ENCODE results near the gene PSMA1.
A peak's percentile ranks its signal among the peaks of the same experiment; 100 is the strongest.
"Not testable (repeated sequence)": the region's sequence is repeated elsewhere in the genome, so short reads cannot be mapped to it uniquely, and the experiment has no call there.

Gene PSMA1

GRCh38 chr11:14519917-14520746, at the start of gene PSMA1:
Gene PSMA1 (minus strand): TSS chr11:14520386. CDS start chr11:14520299, 87 bp downstream.
- peaks cover 40% of the 10 kb centered on the region for H3K36me3 ChIP-seq (ENCODE audit: low read depth)
- peak; percentile 91 for ATAC-seq (ENCODE audit: low read depth)
- peaks cover 5% of the 10 kb centered on the region for H3K4me1 ChIP-seq (ENCODE audit: insufficient read depth, poor library complexity, severe bottlenecking)
- H3K9me3 ChIP-seq (ENCODE audit: severe bottlenecking), result no peaks in the 10 kb centered on the region
- TF ChIP-seq, protein P1, sequence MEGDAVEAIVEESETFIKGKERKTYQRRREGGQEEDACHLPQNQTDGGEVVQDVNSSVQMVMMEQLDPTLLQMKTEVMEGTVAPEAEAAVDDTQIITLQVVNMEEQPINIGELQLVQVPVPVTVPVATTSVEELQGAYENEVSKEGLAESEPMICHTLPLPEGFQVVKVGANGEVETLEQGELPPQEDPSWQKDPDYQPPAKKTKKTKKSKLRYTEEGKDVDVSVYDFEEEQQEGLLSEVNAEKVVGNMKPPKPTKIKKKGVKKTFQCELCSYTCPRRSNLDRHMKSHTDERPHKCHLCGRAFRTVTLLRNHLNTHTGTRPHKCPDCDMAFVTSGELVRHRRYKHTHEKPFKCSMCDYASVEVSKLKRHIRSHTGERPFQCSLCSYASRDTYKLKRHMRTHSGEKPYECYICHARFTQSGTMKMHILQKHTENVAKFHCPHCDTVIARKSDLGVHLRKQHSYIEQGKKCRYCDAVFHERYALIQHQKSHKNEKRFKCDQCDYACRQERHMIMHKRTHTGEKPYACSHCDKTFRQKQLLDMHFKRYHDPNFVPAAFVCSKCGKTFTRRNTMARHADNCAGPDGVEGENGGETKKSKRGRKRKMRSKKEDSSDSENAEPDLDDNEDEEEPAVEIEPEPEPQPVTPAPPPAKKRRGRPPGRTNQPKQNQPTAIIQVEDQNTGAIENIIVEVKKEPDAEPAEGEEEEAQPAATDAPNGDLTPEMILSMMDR (IDR thresholded peaks at IDR 0.05; ENCODE audit: poor library complexity, severe bottlenecking), result no peak
- DNase-seq (ENCODE audit: low spot score), result peak; percentile 91
- peak within 1 kb of the TSS; percentile 63 for H3K4me3 ChIP-seq (ENCODE audit: severe bottlenecking)
- H3K27me3 ChIP-seq (ENCODE audit: insufficient read depth, poor library complexity, severe bottlenecking), result no peaks in the 10 kb centered on the region
- H3K27ac ChIP-seq (ENCODE audit: poor library complexity, severe bottlenecking), result peak within 1 kb of the TSS; percentile 75

- H3K27me3 ChIP-seq (ENCODE audit: insufficient read depth, poor library complexity, severe bottlenecking); H3K4me1 ChIP-seq (ENCODE audit: insufficient read depth, poor library complexity, severe bottlenecking); DNase-seq (ENCODE audit: low spot score); H3K9me3 ChIP-seq (ENCODE audit: severe bottlenecking); ATAC-seq (ENCODE audit: low read depth); H3K36me3 ChIP-seq (ENCODE audit: low read depth); H3K27ac ChIP-seq (ENCODE audit: poor library complexity, severe bottlenecking); H3K4me3 ChIP-seq (ENCODE audit: severe bottlenecking): not testable (repeated sequence)
Measured at GRCh38 chr11:14569516-14569915, 49.3 kb upstream of the PSMA1 start.

- no peak for ATAC-seq (ENCODE audit: low read depth)
- H3K27ac ChIP-seq (ENCODE audit: poor library complexity, severe bottlenecking), result no peak overlapping the region
- H3K4me3 ChIP-seq (ENCODE audit: severe bottlenecking), result no peak overlapping the region
- H3K9me3 ChIP-seq (ENCODE audit: severe bottlenecking), result no peaks in the 10 kb centered on the region
- H3K4me1 ChIP-seq (ENCODE audit: insufficient read depth, poor library complexity, severe bottlenecking), result no peaks in the 10 kb centered on the region
- DNase-seq (ENCODE audit: low spot score), result no peak
- TF ChIP-seq, protein P1 (IDR thresholded peaks at IDR 0.05; ENCODE audit: poor library complexity, severe bottlenecking), result no peak
- peaks cover 3% of the 10 kb centered on the region for H3K27me3 ChIP-seq (ENCODE audit: insufficient read depth, poor library complexity, severe bottlenecking)
- no peaks in the 10 kb centered on the region for H3K36me3 ChIP-seq (ENCODE audit: low read depth)
Measured at GRCh38 chr11:14567064-14567651, 47.0 kb upstream of the PSMA1 start.

DNA sequence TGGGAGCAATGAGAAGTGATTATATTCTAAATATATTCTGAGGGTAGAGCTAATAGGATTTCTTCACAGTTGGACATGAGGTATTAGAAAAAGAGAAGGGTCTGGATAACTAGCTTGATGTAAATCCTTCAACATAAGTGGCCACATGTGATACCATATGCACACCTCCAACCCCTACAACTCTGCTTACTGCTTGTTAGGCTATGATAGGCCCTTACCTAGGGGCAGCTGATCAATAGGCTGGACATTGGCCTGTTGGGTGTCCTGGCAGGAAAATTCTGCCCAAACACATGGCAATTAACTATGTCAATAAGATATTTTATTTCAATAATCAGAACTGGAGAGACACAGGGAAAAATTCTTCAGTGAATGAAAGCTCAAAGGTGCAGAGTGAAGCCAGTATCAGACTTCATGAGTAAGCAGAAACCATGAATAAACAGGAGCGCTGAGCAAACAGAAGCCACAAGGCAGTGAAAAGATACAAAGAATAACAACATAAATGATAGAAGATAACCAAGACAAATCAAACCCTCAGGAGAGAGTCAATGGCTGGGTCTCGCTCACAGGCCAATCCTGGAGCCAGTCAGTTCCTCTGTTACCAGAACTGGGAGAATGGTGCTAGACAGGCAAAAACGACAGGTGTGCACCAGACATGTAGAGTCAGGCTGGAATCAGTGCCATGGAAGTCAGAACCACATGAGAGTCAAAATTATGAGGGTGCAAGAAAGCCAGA, 46.3 kb upstream of the PSMA1 start:
- no peaks in the 10 kb centered on the region for H3K4me1 ChIP-seq (ENCODE audit: insufficient read depth, poor library complexity, severe bottlenecking)
- H3K27me3 ChIP-seq (ENCODE audit: insufficient read depth, poor library complexity, severe bottlenecking), result peaks cover 3% of the 10 kb centered on the region
- H3K27ac ChIP-seq (ENCODE audit: poor library complexity, severe bottlenecking), result no peak overlapping the region
- ATAC-seq (ENCODE audit: low read depth) (no peak), DNase-seq (ENCODE audit: low spot score) (no peak)
- no peaks in the 10 kb centered on the region for H3K36me3 ChIP-seq (ENCODE audit: low read depth)
- H3K9me3 ChIP-seq (ENCODE audit: severe bottlenecking), result no peaks in the 10 kb centered on the region
- TF ChIP-seq, protein P1 (IDR thresholded peaks at IDR 0.05; ENCODE audit: poor library complexity, severe bottlenecking), result no peak
- H3K4me3 ChIP-seq (ENCODE audit: severe bottlenecking), result no peak overlapping the region

DNA sequence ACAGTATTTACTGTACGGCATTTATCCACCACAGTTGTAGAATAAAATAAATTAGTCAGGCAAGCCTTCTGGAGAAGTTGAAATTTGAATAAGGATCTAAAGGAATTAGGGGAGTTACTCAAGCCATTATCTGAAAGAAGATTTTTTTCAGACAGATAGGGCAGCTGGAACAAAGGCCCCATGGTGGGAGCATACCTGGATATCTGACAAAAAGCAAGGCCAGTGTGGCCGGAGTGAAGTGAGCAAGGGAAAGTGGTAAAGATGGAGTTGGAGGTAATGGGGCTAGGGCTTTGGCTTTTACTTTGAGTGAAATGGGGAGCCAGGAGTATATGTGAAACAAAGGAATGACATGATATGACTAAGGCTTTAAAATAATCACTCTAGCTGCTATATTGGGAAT, 45.7 kb upstream of the PSMA1 start:
- Histone ChIP-seq H3K36me3 (ENCODE audit: low read depth) (no peaks in the 10 kb centered on the region), H3K4me1 (ENCODE audit: insufficient read depth, poor library complexity, severe bottlenecking) (no peaks in the 10 kb centered on the region), H3K9me3 (ENCODE audit: severe bottlenecking) (no peaks in the 10 kb centered on the region), H3K27me3 (ENCODE audit: insufficient read depth, poor library complexity, severe bottlenecking) (peaks cover 3% of the 10 kb centered on the region), H3K27ac (ENCODE audit: poor library complexity, severe bottlenecking) (no peak overlapping the region), H3K4me3 (ENCODE audit: severe bottlenecking) (no peak overlapping the region)
- DNase-seq (ENCODE audit: low spot score) (no peak), ATAC-seq (ENCODE audit: low read depth) (no peak)
- TF ChIP-seq, protein P1 (IDR thresholded peaks at IDR 0.05; ENCODE audit: poor library complexity, severe bottlenecking), result no peak
